ENCODE measurements around the gene DNAH14. TPM values are rescaled to one million over a fixed set of nuclear protein-coding genes. Genes with fewer than 3 reads are reported as not detected.
A peak's percentile ranks its signal among the peaks of the same experiment; 100 is the strongest.

DNAH14 gene
- total RNA-seq, 1 experiment from 2014 or later = 57.3 TPM

DNA sequence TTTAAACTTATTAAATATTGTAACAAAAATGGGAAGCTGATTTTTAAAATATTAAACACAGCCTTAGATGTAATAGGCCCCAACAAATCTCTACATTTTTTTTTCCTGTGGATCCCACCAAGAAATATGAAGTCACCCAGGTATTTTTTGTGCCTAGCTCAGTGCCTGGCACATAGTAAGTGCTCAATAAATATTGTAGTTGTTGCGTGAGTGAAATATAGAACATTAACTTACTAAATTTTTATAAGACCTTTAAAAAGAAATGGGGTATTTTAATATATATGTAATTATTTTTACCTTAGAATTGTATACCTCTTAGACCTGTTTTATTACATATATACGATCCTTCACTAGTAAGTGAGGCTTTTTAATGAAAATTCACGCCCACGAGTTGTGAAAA, 569 bp upstream of the DNAH14 start:
- CTCF ChIA-PET = no interaction called here

DNA sequence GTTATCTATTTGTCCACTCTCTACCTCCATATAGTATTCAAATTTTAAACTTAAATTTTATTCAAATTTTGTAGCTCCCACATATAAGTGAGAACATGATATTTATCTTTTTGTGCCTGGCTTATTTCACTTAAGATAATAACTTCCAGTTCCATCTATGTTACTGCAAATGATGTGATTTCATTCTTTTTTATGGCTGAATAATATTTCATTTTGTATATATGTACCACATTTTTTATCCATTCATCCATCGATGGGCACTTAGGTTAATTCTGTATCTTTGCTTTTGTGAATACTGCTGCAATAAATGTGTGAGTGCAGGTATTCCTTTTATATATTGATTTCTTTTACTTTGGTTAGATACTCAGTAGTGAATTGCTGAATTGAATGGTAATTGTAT, 2.1 kb downstream of the DNAH14 start:
- intact Hi-C loops (cut with micrococcal nuclease; ENCODE audit: unreplicated experiment) = no loop called here
- H3K4me1 Mint-ChIP-seq (ENCODE audit: low read depth, unreplicated experiment) = no peaks in the 10 kb centered on the region
- H3K36me3 Mint-ChIP-seq (ENCODE audit: insufficient read depth, unreplicated experiment) = peaks cover 32% of the 10 kb centered on the region
- Histone ChIP-seq H3K9me3 (peaks cover 30% of the 10 kb centered on the region), H3K27me3 (replicated peaks; ENCODE audit: control insufficient read depth, insufficient read depth, low read length) (no peaks in the 10 kb centered on the region), H3K36me3 (ENCODE audit: control insufficient read depth, insufficient read depth, low read length) (no peaks in the 10 kb centered on the region), H3K4me3 (ENCODE audit: low read depth, low read length) (no peak overlapping the region), H3K4me1 (no peaks in the 10 kb centered on the region; the same call in 1 of the 2 replicates)
- BruUV-seq (replicated peaks) = no TSS peak
- peak overlapping the region; percentile 81 for H3K4me3 Mint-ChIP-seq (ENCODE audit: unreplicated experiment)
- CTCF ChIA-PET = no interaction called here
- TF ChIP-seq, protein P1, sequence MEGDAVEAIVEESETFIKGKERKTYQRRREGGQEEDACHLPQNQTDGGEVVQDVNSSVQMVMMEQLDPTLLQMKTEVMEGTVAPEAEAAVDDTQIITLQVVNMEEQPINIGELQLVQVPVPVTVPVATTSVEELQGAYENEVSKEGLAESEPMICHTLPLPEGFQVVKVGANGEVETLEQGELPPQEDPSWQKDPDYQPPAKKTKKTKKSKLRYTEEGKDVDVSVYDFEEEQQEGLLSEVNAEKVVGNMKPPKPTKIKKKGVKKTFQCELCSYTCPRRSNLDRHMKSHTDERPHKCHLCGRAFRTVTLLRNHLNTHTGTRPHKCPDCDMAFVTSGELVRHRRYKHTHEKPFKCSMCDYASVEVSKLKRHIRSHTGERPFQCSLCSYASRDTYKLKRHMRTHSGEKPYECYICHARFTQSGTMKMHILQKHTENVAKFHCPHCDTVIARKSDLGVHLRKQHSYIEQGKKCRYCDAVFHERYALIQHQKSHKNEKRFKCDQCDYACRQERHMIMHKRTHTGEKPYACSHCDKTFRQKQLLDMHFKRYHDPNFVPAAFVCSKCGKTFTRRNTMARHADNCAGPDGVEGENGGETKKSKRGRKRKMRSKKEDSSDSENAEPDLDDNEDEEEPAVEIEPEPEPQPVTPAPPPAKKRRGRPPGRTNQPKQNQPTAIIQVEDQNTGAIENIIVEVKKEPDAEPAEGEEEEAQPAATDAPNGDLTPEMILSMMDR (IDR thresholded peaks at IDR 0.05; ENCODE audit: insufficient read depth in 1 of 2, low read depth in 1 of 2, low read length in 1 of 2, severe bottlenecking in 1 of 2, unreplicated experiment in 1 of 2) = no peak
- no peak overlapping the region for H3K27ac Mint-ChIP-seq (ENCODE audit: unreplicated experiment)
- POLR2A ChIA-PET = no interaction called here
- peaks cover 48% of the 10 kb centered on the region for H3K9me3 Mint-ChIP-seq (ENCODE audit: unreplicated experiment)
- no peaks in the 10 kb centered on the region for H3K27me3 Mint-ChIP-seq (ENCODE audit: insufficient read depth, unreplicated experiment)
- no peak for DNase-seq

More for the DNA sequence above, 569 bp upstream of the DNAH14 start:
- H3K9me3 Mint-ChIP-seq (ENCODE audit: unreplicated experiment) = peaks cover 21% of the 10 kb centered on the region
- no peak for DNase-seq
- no peaks in the 10 kb centered on the region for H3K27me3 Mint-ChIP-seq (ENCODE audit: insufficient read depth, unreplicated experiment)
- BruUV-seq (replicated peaks) = TSS peak; percentile 80
- H3K4me1 ChIP-seq = no peaks in the 10 kb centered on the region; the same call in 1 of the 2 replicates
- intact Hi-C loops (cut with micrococcal nuclease; ENCODE audit: unreplicated experiment) = no loop called here
- H3K4me3 ChIP-seq (ENCODE audit: low read depth, low read length) = peak overlapping the region; percentile 96
- TF ChIP-seq, protein P1 (IDR thresholded peaks at IDR 0.05; ENCODE audit: insufficient read depth in 1 of 2, low read depth in 1 of 2, low read length in 1 of 2, severe bottlenecking in 1 of 2, unreplicated experiment in 1 of 2) = no peak
- H3K36me3 Mint-ChIP-seq (ENCODE audit: insufficient read depth, unreplicated experiment) = peaks cover 16% of the 10 kb centered on the region
- H3K27me3 ChIP-seq (replicated peaks; ENCODE audit: control insufficient read depth, insufficient read depth, low read length) = no peaks in the 10 kb centered on the region
- POLR2A ChIA-PET = no interaction called here
- peaks cover 19% of the 10 kb centered on the region for H3K9me3 ChIP-seq
- peak overlapping the region; percentile 86 for H3K27ac Mint-ChIP-seq (ENCODE audit: unreplicated experiment)
- peak overlapping the region; percentile 81 for H3K4me3 Mint-ChIP-seq (ENCODE audit: unreplicated experiment)
- no peaks in the 10 kb centered on the region for H3K4me1 Mint-ChIP-seq (ENCODE audit: low read depth, unreplicated experiment)
- H3K36me3 ChIP-seq (ENCODE audit: control insufficient read depth, insufficient read depth, low read length) = no peaks in the 10 kb centered on the region

DNA sequence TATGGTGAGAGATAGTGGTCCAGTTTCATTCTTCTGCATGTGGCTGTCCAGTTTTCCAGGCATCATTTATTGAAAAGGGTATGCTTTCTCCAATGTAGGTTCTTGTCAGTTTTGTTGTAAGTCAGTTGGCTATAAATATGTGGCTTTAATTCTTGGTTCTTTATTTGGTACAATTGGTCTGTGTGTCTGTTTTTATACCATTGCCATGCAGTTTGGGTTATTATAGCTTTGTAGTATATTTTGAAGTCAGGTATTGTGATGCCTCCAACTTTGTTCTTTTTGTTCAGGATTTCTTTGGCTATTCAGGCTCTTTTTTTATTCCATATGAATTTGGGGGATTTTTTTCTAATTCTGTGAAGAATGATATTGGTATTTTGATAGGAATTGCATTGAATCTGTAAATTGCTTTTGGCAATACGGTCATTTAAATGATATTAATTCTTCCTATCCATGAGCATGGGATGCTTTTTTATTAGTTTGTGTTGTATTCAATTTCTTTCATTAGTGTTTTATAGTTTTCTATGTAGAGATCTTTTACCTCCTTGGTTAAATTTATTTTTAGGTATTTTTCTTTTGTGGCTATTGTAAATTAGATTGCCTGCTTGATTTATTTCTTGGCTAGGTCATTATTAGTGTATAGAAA, 3.3 kb downstream of the DNAH14 start:
- peaks cover 52% of the 10 kb centered on the region for H3K9me3 Mint-ChIP-seq (ENCODE audit: unreplicated experiment)
- intact Hi-C loops (cut with micrococcal nuclease; ENCODE audit: unreplicated experiment) = no loop called here
- H3K4me3 ChIP-seq (ENCODE audit: low read depth, low read length) = no peak overlapping the region
- CTCF ChIA-PET = no interaction called here
- H3K27me3 ChIP-seq (replicated peaks; ENCODE audit: control insufficient read depth, insufficient read depth, low read length) = no peaks in the 10 kb centered on the region
- H3K27ac Mint-ChIP-seq (ENCODE audit: unreplicated experiment) = no peak overlapping the region
- peaks cover 30% of the 10 kb centered on the region for H3K9me3 ChIP-seq
- DNase-seq = no peak
- TF ChIP-seq, protein P1 (IDR thresholded peaks at IDR 0.05; ENCODE audit: insufficient read depth in 1 of 2, low read depth in 1 of 2, low read length in 1 of 2, severe bottlenecking in 1 of 2, unreplicated experiment in 1 of 2) = no peak
- POLR2A ChIA-PET = no interaction called here
- no peaks in the 10 kb centered on the region; the same call in 1 of the 2 replicates for H3K4me1 ChIP-seq
- no peaks in the 10 kb centered on the region for H3K4me1 Mint-ChIP-seq (ENCODE audit: low read depth, unreplicated experiment)
- H3K36me3 ChIP-seq (ENCODE audit: control insufficient read depth, insufficient read depth, low read length) = no peaks in the 10 kb centered on the region
- no TSS peak for BruUV-seq (replicated peaks)
- no peaks in the 10 kb centered on the region for H3K27me3 Mint-ChIP-seq (ENCODE audit: insufficient read depth, unreplicated experiment)
- no peak overlapping the region for H3K4me3 Mint-ChIP-seq (ENCODE audit: unreplicated experiment)
- peaks cover 32% of the 10 kb centered on the region for H3K36me3 Mint-ChIP-seq (ENCODE audit: insufficient read depth, unreplicated experiment)

Data from Caco-2 (cell line).